Stimulated activated CD8-positive, alpha-beta memory T cell treated with anti-CD3 and anti-CD28 coated beads, Interleukin-15, amount 100 ng/mL, for 24 hours (primary cell): ENCODE data around the gene TMEM183A.
"Not testable (repeated sequence)": the region's sequence is repeated elsewhere in the genome, so short reads cannot be mapped to it uniquely, and the experiment has no call there.

Source experiments
- DNase-seq: peaks from one replicate; pipeline ENCODE4 v3.0.0-alpha.2; 2020; ENCODE audit warnings: low read depth

Gene TMEM183A

GRCh38 chr1:202987255-202987654 is 19.9 kb upstream of the TMEM183A start:
- no peak for DNase-seq

DNA sequence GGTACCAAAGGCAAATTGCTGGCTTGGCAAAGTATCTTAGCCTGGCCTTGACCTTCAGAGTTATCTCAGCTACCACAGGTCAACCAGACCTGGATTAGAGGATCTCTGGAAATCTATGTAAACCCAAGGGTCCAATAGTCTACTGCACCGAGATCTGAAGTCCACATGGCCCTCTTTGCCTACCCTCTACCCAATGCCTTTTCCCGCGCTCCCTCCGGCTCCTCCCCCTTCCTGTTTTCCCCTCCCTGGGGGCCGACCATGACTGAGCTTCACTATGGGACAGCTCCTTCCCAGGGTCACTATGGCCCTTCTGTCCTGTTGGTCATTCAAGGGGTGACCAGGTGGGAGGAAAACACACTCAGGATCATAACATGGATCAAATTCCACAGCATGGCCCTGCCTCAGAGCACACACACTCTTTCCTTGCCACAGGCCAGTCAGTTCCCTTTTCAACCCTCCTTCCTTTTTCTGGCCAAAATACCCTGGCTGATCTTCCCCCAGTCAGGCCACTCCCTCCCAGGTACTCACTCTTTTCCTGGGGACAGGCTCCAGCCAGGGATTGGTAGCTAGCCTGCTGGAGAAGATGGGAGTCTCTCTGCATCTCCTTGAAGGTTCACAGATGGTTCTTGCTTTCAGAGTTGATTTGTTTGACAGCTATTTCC is 19.1 kb upstream of the TMEM183A start:
- no peak for DNase-seq

DNA sequence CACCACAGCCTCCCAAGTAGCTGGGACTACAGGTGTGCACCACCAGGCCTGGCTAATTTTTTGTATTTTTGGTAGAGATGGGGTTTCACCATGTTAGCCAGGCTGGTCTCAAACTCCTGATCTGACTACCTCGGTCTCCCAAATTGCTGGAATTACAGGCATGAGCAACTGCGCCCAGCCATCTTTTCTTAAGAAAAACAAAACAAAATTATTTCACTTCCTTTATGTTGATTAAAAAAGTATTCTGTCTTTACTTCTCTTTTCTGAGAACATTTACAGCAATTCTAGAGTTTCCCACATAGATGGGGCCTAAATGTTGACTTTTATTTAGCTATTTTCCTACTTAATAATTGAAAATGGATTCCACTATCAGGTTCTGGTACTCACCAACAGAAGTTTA is 17.3 kb upstream of the TMEM183A start:
- DNase-seq = no peak

DNA sequence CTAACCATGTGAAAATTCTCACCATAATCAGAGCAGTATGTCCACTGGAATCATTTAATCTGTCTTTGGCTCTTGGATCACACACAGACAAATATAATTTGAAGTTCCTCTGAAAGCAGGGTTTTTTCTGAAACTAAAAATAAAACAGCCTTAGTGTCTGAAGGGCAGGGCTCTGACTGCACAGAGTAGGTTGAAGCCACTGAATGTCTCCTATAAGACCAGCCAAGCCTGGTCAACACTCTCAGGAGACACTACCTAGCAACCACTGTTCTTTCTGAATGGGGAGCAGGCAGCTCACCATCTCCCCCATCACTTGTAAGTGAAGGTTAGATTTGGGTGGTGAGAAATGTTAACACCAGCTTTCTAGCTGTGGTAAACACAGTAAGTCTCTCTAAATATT is 16.1 kb upstream of the TMEM183A start:
- DNase-seq = no peak

- no peak for DNase-seq
These were observed 12.4 kb upstream of the TMEM183A start for GRCh38 chr1:202994756-202995155.

GRCh38 chr1:202998836-202999750 is 8.1 kb upstream of the TMEM183A start:
- DNase-seq = no peak

DNA sequence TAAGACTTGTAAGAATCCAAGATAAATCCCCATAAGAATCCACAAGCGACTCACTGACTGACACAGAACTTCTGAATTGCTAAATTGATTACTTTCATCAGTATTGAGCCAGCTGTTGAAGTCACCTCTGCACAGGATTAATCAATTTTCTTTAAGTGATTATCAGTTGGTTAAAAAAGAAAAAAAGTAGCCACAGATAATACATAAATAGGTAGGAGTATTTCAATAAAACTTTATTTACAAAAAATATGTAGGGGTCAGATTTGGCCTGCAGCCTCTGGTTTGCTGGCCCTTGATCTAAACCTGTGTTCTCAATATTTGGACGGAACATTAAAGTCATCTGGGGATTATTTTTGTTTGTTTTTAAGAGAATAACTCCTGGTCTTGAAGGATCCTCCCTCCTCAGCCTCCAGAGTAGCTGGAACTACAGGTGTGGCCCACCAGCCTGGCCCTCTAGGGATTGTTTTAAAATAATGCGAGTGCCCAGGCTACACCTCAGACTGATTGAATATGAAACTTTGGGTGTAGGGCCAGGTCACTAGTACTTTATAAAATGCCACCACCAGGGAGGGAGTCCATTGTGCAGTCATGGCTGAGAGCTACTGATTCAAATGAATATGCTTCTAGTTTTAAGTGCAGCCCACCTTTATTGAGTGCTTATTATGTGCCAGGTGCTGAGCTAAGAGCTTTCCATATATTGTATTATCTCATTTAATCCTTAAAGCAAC is 6.8 kb upstream of the TMEM183A start:
- no peak for DNase-seq

DNA sequence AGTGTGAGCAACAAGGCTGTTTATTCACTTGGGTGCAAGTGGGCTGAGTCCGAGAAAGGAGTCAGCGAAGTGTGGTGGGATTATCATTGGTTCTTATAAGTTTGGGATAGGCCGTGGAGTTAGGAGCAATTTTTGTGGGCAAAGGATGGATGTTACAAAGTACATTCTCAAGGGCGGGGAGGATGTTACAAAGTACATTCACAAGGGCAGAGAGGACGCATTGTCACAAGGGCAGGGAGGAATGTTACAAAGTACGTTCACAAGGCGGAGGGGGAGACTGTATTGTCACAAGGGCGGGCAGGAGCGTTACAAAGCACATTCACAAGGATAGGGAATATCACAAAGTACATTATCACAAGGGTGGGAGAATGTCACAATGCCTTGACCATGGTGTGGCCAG is 5.2 kb upstream of the TMEM183A start:
- DNase-seq = no peak

GRCh38 chr1:203002951-203003350 is 4.2 kb upstream of the TMEM183A start:
- DNase-seq = no peak

GRCh38 chr1:203005395-203006142 is 1.6 kb upstream of the TMEM183A start:
- DNase-seq = not testable (repeated sequence)

GRCh38 chr1:203009185-203009584 is 2.0 kb downstream of the TMEM183A start:
- DNase-seq = no peak

- DNase-seq = no peak
These were observed 4.4 kb downstream of the TMEM183A start for GRCh38 chr1:203011582-203011981.

DNA sequence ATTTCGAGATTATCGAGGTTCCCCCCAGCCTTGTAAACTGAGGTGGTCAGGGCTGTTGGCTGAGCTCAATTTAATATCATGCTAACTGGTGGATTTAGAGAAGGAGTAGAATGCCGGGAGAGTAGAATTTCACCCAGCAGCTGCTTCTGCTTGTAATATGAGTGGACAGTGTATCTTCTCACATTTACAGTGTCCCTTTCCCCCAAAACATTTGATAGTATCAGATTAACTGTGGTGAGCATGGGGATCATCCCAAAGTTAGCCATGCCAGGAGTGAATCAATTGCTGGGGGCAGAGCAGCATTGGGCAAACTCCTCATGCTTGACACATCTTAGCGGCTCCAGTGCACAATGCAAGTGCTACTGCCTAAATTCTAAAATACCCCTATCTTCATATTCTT is 9.9 kb downstream of the TMEM183A start:
- DNase-seq = no peak

DNA sequence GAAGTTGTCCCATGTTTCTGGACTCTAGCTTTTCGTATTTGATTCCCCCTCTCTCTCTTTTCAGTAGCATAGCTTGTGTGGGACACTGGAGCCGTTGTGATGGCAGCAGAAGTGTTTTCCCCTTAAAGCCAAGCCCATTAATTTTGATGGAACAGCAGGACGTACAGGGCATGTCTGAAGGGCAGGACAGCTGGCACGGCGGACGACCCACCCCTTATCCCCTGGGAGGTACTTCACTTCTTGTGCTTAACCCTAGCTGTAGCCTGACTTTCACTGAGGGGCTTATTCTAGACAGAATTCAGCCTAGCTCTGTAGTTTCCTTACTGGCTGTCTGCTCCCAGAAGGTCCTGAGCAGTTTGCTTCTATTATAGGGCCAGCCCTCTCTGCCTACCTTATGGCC is 10.5 kb downstream of the TMEM183A start:
- DNase-seq = no peak

- DNase-seq = not testable (repeated sequence)
These were observed 15.7 kb downstream of the TMEM183A start for GRCh38 chr1:203022855-203023254.

- no peak for DNase-seq
These were observed 18.5 kb downstream of the TMEM183A start for GRCh38 chr1:203025686-203026030.

DNA sequence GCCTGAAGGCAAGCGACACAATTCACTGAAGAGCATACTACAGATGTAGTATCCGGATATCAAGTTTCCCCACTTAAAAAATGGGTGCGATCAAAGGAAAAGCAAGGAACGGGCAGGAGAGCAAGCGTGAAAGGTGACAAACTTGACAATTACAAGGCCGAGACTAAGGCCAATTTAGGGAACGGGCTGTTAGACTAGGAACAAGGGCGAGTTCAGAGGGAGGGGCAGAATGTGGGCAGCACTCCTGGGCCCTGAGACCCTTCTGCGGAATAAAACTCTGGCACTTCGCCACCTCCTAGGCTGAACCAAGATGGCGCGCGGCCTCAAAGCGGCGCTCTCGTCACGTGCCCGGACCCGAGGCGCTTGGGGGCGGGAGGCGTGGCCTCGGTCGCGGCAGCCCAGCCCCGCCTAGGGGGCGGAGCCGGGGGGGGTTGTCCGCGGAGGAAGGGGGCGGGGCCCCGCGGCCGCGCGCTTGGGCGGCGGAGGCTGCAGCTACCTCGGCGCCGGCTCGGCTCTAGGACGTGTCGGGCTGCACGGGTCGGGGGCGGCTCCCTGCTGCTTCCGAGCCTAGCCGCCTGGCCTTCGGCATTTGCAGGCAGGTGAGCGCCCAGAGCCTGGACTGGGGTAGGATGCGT is 19.0 kb downstream of the TMEM183A start, which contains the start of gene PPFIA4:
Gene PPFIA4, plus strand, starts transcription at position 461 of the 635 bp plus-strand sequence. CDS start 12,518 bp downstream, outside the sequence.
- DNase-seq = peak; percentile 70

DNA sequence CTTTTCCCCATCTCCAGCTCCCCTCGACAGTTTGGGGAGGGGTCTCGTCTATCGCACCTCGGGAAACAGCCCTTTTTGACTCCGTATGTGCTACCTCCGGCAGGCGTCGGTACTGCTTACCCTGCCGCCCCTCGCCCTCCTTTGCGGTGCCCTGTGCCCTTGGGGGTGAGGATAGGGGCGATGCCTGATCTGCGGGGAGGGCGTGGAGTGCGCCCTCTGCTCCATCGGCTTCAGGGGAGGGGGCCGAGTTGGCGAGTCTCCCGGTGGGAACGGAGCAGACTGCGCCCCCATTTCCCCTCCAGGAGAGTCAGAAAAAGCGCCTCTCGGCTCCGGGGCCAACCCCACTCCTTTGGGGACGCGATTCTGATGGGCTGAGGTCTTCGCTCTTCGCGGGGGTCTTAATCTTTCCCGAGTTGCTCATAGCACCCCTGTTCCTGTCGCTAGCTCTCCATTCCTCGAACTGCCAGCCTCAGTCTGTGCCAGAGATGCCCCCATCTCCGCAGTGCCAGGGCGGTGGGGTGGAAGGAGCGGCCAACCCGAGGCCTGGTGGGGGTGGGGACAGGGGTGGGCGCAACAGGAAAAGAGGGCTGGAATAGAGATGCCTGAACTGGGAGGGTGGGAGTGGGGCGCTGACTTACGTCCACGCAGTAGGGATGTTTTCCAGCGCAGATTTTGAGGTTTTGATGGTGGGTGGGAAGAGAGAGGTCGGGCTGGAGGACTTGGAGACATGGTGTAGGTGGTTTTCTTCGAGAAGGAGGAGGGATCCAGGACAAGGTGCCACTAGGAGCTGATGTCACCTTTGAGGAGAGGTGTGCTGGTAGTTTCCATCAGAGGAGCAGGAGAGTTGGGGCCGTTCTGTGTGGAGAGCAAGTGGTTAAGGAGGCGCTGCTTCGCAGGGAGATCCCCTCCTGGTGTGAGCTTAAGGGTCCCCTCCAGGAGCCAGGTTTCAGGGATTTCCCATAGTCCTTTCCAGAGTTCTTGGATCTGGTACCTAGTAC is 19.8 kb downstream of the TMEM183A start:
- DNase-seq = no peak

DNA sequence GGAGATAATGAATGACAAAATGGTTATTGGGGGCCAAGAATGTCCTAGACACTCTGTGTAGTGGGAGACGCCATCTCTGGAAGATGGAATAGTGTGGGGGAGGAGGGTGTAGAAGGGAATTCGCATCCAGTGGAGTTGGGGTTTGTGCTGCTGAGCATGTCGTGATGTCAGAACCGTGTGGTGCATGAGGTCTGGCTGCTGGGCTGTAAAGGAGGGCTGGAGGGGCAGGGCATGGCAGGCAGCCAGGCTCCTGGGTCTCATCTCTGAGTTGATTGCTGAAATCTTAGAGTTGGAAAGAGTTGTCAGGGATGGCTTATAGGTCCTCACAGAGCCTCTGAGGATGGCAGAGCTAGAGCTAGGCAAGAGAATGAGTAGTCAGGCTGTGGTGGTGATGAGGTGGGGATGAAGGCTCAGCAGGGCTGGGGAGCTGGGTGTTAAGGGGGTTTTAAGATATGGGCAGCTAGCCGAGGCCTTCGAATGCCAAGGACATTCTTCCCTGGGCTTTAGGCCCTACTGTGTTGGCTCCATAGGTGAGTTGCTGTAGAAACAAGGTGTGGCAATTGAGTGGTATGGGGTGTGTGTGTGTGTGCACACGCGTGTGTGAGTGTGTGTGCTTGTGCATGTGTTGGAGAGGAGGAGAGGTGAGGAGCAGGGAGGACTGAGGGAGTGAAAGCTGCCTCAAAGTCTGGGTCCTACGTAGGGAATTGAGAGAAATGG is 21.1 kb downstream of the TMEM183A start:
- no peak for DNase-seq
